ENCODE results near the gene TRIM61.
"Not testable (repeated sequence)": the region's sequence is repeated elsewhere in the genome, so short reads cannot be mapped to it uniquely, and the experiment has no call there.

TRIM61 gene

GRCh38 chr4:165005352-165005925 lies 28.0 kb upstream of the TRIM61 start:
- H3K27ac ChIP-seq, result no peak overlapping the region
- no peaks in the 10 kb centered on the region for H3K9me3 ChIP-seq
- TF ChIP-seq CTCF (IDR thresholded peaks at IDR 0.05), result no peak
- H3K4me1 ChIP-seq, result no peaks in the 10 kb centered on the region
- no peak overlapping the region for H3K4me3 ChIP-seq
- DNase-seq, result no peak
- H3K36me3 ChIP-seq, result no peaks in the 10 kb centered on the region
- intact Hi-C loops (cut with DNase I; ENCODE audit: low total_unique reads), result no loop called here
- H3K27me3 ChIP-seq, result no peaks in the 10 kb centered on the region

GRCh38 chr4:165001957-165002356 lies 24.5 kb upstream of the TRIM61 start:
- H3K36me3 ChIP-seq; intact Hi-C loops (cut with DNase I; ENCODE audit: low total_unique reads); H3K27me3 ChIP-seq; H3K27ac ChIP-seq; H3K4me3 ChIP-seq; H3K9me3 ChIP-seq; DNase-seq; H3K4me1 ChIP-seq: not testable (repeated sequence)

GRCh38 chr4:164998526-164999080 lies 21.1 kb upstream of the TRIM61 start:
- H3K9me3 ChIP-seq; H3K27ac ChIP-seq; H3K4me3 ChIP-seq; DNase-seq; H3K4me1 ChIP-seq; H3K27me3 ChIP-seq; intact Hi-C loops (cut with DNase I; ENCODE audit: low total_unique reads); H3K36me3 ChIP-seq: not testable (repeated sequence)

GRCh38 chr4:164997941-164998340 lies 20.5 kb upstream of the TRIM61 start:
- no peak overlapping the region for H3K4me3 ChIP-seq
- no peaks in the 10 kb centered on the region for H3K9me3 ChIP-seq
- intact Hi-C loops (cut with DNase I; ENCODE audit: low total_unique reads), result no loop called here
- no peaks in the 10 kb centered on the region for H3K36me3 ChIP-seq
- no peak overlapping the region for H3K27ac ChIP-seq
- H3K4me1 ChIP-seq, result no peaks in the 10 kb centered on the region
- H3K27me3 ChIP-seq, result no peaks in the 10 kb centered on the region
- no peak for TF ChIP-seq CTCF (IDR thresholded peaks at IDR 0.05)
- DNase-seq, result no peak

DNA sequence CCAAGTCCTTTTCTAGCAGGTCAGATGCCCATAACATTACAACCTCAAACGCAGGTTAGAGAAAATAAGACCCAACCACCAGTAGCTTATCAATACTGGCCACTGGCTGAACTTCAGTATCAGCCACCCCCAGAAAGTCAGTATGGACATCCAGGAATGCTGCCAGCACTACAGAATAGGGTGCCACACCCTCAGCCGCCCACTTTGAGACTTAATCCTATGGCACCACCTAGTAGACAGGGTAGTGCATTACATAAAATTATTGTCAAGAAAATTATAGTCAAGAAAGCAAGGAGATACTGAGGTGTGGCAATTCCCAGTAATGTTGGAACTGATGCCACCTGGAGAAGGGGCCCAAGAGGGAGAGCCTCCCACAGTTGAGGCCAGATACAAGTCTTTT lies 19.9 kb upstream of the TRIM61 start:
- Histone ChIP-seq H3K27ac (no peak overlapping the region), H3K4me1 (no peaks in the 10 kb centered on the region), H3K9me3 (no peaks in the 10 kb centered on the region), H3K36me3 (no peaks in the 10 kb centered on the region), H3K4me3 (no peak overlapping the region), H3K27me3 (no peaks in the 10 kb centered on the region)
- no peak for TF ChIP-seq CTCF (IDR thresholded peaks at IDR 0.05)
- DNase-seq, result no peak
- intact Hi-C loops (cut with DNase I; ENCODE audit: low total_unique reads), result no loop called here

DNA sequence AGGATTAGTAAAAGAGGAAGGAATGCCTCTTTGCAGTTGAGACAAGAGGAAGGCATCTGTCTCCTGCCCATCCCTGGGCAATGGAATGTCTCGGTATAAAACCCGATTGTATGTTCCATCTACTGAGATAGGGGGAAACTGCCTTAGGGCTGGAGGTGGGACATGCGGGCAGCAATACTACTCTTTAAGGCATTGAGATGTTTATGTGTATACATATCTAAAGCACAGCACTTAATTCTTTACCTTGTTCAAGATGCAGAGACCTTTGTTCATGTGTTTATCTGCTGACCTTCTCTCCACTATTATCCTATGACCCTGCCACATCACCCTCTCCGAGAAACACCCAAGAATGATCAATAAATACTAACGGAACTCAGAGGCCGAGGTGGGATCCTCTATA lies 18.7 kb upstream of the TRIM61 start:
- H3K27ac ChIP-seq; H3K4me1 ChIP-seq; H3K4me3 ChIP-seq; H3K27me3 ChIP-seq; H3K36me3 ChIP-seq; H3K9me3 ChIP-seq; DNase-seq; intact Hi-C loops (cut with DNase I; ENCODE audit: low total_unique reads): not testable (repeated sequence)

DNA sequence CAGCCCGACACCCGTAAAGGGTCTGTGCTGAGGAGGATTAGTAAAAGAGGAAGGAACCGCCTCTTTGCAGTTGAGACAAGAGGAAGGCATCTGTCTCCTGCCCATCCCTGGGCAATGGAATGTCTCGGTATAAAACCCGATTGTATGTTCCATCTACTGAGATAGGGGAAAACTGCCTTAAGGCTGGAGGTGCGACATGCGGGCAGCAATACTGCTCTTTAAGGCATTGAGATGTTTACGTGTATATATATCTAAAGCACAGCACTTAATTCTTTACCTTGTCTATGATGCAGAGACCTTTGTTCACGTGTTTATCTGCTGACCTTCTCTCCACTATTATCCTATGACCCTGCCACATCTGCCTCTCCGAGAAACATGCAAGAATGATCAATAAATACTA lies 13.3 kb upstream of the TRIM61 start:
- H3K27me3 ChIP-seq; H3K9me3 ChIP-seq; H3K4me3 ChIP-seq; H3K4me1 ChIP-seq; intact Hi-C loops (cut with DNase I; ENCODE audit: low total_unique reads); DNase-seq; H3K27ac ChIP-seq; H3K36me3 ChIP-seq: not testable (repeated sequence)

DNA sequence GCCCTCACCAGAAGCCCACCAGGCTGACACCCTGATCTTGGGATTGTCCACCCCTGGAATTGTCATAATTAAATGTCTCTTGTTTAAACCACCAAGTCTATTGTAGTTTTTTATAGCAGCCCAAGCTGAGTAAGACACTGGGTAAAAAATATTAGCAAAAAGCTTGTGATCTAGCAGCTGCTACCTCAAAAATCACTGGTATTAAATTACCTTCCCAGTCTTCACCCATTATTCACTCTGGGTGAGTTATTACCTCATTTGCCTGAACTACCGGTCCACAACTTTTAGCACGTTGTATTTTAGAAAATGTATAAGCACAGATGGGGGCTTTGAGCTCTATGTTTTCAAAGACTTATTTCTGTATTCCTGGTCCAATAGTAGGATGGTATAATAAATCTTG lies 12.0 kb upstream of the TRIM61 start:
- DNase-seq, result no peak
- H3K27me3 ChIP-seq, result peaks cover 0 to 3% of the 10 kb centered on the region in 2 donors
- no peak overlapping the region for H3K4me3 ChIP-seq
- H3K27ac ChIP-seq, result no peak overlapping the region
- no peaks in the 10 kb centered on the region for H3K36me3 ChIP-seq
- TF ChIP-seq CTCF (IDR thresholded peaks at IDR 0.05), result no peak
- no peaks in the 10 kb centered on the region for H3K9me3 ChIP-seq
- no peaks in the 10 kb centered on the region for H3K4me1 ChIP-seq
- intact Hi-C loops (cut with DNase I; ENCODE audit: low total_unique reads), result no loop called here

DNA sequence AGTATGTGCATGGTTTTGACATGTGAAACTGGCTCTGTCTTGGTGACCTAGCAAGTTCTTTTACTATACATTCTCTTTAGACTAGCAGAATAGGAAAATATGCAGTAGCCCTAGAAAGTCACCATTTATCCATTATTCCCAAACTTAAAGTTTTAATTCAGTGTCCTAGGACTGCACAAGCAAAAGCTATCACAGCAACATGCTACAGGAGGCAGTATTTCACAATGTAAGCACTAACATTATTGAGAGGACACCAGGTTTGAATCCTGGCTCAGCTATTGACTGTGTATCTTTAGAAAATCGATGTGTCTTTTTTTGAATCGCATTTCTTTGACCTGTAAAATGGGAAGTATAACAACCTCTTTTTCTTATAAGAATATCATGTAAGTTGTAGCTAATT lies 5.5 kb downstream of the TRIM61 start:
- H3K9me3 ChIP-seq; DNase-seq; H3K4me3 ChIP-seq; H3K27me3 ChIP-seq; H3K4me1 ChIP-seq; intact Hi-C loops (cut with DNase I; ENCODE audit: low total_unique reads); H3K27ac ChIP-seq: not testable (repeated sequence)
- H3K36me3 ChIP-seq, result peaks cover 0 to 18% (median 8%) of the 10 kb centered on the region in 3 donors

All from tibial artery (tissue), 4 donors.